ENCODE results near the gene NEK4. TPM values are rescaled to one million over a fixed set of nuclear protein-coding genes. Genes with fewer than 3 reads are reported as not detected.

Gene NEK4
- total RNA-seq, 1 donor: 28.2 TPM

DNA sequence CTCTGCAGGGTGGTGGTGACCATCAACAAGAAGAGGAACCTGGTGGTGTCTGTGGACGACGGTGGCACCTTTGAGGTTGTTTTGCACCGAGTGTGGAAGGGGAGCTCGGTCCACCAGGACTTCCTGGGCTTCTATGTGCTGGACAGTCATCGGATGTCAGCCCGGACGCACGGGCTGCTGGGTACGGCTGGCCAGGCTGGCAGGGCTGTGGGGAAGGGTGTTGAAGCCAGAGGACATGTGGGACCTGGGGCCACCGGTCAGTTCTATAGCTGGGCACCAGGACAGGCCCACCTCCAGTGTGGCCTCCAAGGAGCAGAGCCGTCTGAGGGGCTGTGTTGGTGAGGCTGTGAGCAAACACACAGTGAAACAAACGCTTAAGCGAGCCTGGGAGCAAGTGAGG, 20.0 kb upstream of the NEK4 start:
- TF ChIP-seq, protein P1, sequence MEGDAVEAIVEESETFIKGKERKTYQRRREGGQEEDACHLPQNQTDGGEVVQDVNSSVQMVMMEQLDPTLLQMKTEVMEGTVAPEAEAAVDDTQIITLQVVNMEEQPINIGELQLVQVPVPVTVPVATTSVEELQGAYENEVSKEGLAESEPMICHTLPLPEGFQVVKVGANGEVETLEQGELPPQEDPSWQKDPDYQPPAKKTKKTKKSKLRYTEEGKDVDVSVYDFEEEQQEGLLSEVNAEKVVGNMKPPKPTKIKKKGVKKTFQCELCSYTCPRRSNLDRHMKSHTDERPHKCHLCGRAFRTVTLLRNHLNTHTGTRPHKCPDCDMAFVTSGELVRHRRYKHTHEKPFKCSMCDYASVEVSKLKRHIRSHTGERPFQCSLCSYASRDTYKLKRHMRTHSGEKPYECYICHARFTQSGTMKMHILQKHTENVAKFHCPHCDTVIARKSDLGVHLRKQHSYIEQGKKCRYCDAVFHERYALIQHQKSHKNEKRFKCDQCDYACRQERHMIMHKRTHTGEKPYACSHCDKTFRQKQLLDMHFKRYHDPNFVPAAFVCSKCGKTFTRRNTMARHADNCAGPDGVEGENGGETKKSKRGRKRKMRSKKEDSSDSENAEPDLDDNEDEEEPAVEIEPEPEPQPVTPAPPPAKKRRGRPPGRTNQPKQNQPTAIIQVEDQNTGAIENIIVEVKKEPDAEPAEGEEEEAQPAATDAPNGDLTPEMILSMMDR (IDR thresholded peaks at IDR 0.05; ENCODE audit: insufficient read depth, low read length): no peak
- H3K4me3 ChIP-seq (ENCODE audit: low read depth, low read length): no peak overlapping the region
- DNase-seq (ENCODE audit: low read depth): no peak

DNA sequence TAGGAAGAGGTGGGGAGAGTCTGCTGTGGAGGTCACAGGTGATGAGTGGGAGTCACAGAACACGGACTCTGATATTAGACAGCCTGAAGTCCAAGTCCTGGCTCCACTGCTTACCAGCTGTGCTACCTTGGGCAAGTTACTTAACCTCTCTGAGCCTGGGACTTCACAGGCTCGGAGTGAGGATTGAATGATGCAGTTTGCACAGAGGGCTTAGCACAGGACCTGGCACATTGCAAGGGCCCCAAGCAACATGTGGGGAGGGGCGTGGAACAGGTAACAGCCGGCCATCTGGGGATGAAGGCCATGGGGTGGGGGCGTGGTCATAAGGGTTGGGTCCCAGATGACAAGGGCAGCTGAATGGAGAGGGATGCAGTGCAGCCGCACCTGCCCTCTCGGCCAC, 19.6 kb upstream of the NEK4 start:
- no peak for DNase-seq (ENCODE audit: low read depth)
- TF ChIP-seq, protein P1 (IDR thresholded peaks at IDR 0.05; ENCODE audit: insufficient read depth, low read length): no peak
- H3K4me3 ChIP-seq (ENCODE audit: low read depth, low read length): no peak overlapping the region

DNA sequence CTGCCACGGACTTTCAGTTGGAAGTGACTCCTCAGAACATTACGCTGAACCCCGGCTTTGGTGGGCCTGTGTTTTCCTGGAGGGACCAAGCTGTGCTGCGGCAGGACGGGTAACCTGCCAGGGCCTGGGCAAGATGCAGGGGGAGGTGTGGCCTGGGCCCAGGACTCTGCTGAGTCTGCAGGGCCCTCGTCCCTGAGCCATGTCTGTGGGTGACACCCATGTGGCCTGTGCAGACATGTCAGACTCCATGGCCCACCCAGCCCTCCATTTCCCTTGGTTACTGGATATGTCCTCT, 19.0 kb upstream of the NEK4 start:
- no peak overlapping the region for H3K4me3 ChIP-seq (ENCODE audit: low read depth, low read length)
- DNase-seq (ENCODE audit: low read depth): no peak
- TF ChIP-seq, protein P1 (IDR thresholded peaks at IDR 0.05; ENCODE audit: insufficient read depth, low read length): no peak

DNA sequence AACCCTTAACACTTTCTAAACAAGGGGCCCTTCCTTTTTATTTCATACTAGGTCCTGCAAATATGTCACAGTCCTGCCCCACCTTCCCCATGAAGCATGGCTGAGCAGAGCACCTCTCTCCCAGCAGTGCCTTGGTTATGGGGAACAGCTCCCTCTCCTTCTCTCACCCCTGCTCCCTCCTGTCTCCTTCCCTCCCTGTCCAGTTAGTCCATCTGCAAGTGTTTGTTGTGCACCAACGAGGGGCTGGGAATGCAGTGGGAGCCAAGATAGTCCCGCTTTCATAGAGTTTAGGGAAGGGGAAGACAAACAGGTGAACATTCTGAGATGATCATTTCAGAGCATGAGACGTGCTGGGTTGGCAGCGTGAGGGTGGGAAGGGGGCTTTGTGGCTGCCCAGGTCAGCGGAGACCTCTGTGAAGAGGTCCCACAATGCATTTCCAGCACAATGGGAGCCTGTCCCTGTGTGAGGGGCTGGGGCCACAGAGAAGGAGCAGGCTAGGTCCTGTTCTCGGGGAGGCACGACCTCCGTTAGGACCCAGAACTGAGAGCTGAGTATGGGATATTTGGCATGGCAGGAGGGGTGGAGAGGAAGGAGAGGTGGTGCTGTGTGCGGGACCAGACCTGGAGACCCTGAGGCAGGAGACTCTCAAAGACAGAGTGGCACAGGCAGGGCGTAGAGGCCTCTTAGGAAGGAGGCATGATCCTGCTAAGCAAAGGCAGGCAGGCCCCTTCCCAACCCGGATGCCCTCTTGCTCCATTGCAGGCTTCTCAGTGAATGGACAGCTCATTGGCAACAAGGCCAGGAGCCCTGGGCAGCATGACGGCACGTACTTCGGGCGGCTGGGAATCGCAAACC, 18.4 kb upstream of the NEK4 start:
- TF ChIP-seq, protein P1 (IDR thresholded peaks at IDR 0.05; ENCODE audit: insufficient read depth, low read length): no peak
- no peak for DNase-seq (ENCODE audit: low read depth)

DNA sequence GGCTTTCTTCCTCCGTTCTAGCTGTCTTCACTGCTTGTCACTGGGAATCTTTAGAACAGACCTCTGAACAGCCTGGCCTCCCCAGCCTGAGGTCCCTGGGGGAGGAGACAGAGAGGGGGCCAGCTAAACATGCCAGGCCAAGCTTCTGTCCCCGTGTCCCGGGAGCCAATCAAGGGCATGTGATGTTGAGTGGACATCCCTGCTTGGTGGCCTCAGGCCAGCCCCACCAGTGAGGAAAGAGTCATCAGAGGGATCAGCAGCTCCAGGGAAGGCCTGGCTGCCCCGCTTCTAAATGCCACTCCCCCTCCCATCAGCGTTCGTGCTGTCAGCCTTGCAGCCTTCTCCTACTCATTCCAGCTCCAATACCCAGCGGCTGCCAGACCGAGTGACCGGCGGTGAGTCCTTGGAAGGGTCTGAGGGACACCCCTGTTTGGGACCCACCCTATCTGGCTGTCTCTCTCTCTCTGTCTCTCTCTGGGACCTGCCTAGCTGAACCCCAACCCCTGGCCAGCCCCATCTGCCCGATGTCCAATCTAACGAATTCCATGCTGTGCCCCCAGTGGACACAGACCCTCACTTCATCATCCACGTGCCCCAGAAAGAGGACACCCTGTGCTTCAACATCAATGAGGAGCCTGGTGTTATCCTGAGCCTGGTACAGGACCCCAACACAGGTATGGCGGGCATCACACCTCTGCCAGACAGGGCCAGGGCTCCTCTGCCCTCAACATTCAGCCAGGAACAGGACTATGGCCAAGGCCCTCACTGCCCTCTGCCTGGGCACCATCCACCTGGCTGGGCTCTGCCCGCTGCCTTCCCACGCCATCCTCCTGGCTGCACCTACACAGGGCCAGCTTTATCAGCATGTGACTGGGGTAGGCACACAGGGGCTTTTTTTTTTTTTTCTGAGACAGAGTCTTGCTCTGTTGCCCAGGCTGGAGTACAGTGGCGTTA, 17.2 kb upstream of the NEK4 start:
- H3K4me3 ChIP-seq (ENCODE audit: low read depth, low read length): no peak overlapping the region
- DNase-seq (ENCODE audit: low read depth): peak; percentile 4
- TF ChIP-seq, protein P1 (IDR thresholded peaks at IDR 0.05; ENCODE audit: insufficient read depth, low read length): no peak

More for the DNA sequence above, 18.4 kb upstream of the NEK4 start:
- no peak overlapping the region for H3K4me3 ChIP-seq (ENCODE audit: low read depth, low read length)

DNA sequence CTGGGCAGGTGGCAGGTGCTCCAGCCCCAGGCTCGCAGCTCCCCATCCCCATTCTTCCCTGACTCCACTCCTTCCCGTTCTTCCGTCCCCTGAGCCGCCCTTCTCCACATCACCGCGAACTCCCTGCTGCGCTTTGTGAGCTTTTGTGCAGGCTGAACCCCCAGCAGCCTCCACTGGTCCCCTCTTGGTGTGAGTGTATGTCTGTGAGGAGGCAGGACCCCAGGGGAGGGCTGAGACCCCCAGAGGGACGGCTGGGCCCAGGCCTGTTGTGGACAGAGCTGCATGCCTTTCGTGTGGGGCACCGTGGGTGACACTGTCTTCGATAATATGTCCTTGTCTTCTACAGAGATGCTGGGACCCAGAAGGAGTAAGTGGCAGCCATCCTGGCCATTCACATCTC, 16.5 kb upstream of the NEK4 start:
- no peak overlapping the region for H3K4me3 ChIP-seq (ENCODE audit: low read depth, low read length)
- TF ChIP-seq, protein P1 (IDR thresholded peaks at IDR 0.05; ENCODE audit: insufficient read depth, low read length): no peak
- DNase-seq (ENCODE audit: low read depth): no peak
